Muscle of leg (tissue), 11 donors: ENCODE measurements around the gene AMPH. TPM values are rescaled to one million over a fixed set of nuclear protein-coding genes. Genes with fewer than 3 reads are reported as not detected.

Source experiments
- DNase-seq: peaks from one replicate; pipeline ENCODE4 v3.0.0; 2013
- H3K27ac ChIP-seq: one replicate; pipeline ENCODE4 v1.5.1; 2013; ENCODE audit warnings: mild to moderate bottlenecking, low read length, control low read depth
- H3K27me3 ChIP-seq: one replicate; pipeline ENCODE4 v1.6.1; 2013; ENCODE audit warnings: low read length; ENCODE audit not compliant: control insufficient read depth, insufficient read depth
- H3K36me3 ChIP-seq: one replicate; pipeline ENCODE4 v1.6.1; 2013; ENCODE audit warnings: low read length; ENCODE audit not compliant: control insufficient read depth, insufficient read depth
- H3K4me1 ChIP-seq: one replicate; pipeline ENCODE4 v1.6.1; 2013; ENCODE audit warnings: low read length; ENCODE audit not compliant: control insufficient read depth, insufficient read depth
- H3K4me3 ChIP-seq: one replicate; pipeline ENCODE4 v1.5.1; 2013; ENCODE audit warnings: low read length, control low read depth
- H3K9me3 ChIP-seq: replicated peaks from 2 replicates; pipeline ENCODE4 v1.6.1; 2013; ENCODE audit warnings: low read depth, low read length; ENCODE audit not compliant: control insufficient read depth
- WGBS: methylation state at CpG from one replicate; pipeline ENCODE4 v1.1.5; 2013; ENCODE audit warnings: missing lambda C conversion rate; ENCODE audit not compliant: insufficient coverage; 5-methylcytosine and 5-hydroxymethylcytosine counted together
- polyA plus RNA-seq, 8 donors: library from polyadenylated mRNA; unstranded; fragments of 120-200 nt; gene quantifications; one replicate each; pipeline versions ENCODE4 v1.2.1 to v1.2.3, GENCODE V29; 2013; ENCODE audit warnings: inconsistent platforms in 1 of 8, low replicate concordance in 1 of 8; ENCODE audit not compliant: insufficient read length in 8 of 8, insufficient read depth in 1 of 8
- total RNA-seq: library from RNA; stranded (reverse); fragments of 120-200 nt; gene quantifications from one replicate; pipeline ENCODE4 v1.2.4, GENCODE V29; 2013

AMPH gene
- total and polyA plus RNA-seq, 9 donors = 4.6 to 14.1 (median 7.9) TPM

GRCh38 chr7:38481401-38481800 is 149.8 kb downstream of the AMPH start:
- peaks cover 7% of the 10 kb centered on the region for H3K9me3 ChIP-seq
- H3K36me3 ChIP-seq = no peaks in the 10 kb centered on the region
- no CpG with 5 or more reads among the region's 2 CpGs for WGBS
- no peak overlapping the region for H3K27ac ChIP-seq
- no peak overlapping the region for H3K4me3 ChIP-seq
- peak; percentile 87 for DNase-seq
- H3K4me1 ChIP-seq = no peaks in the 10 kb centered on the region
- H3K27me3 ChIP-seq = no peaks in the 10 kb centered on the region

GRCh38 chr7:38478404-38478803 is 152.8 kb downstream of the AMPH start:
- WGBS = no CpG with 5 or more reads among the region's 3 CpGs
- DNase-seq = no peak
- Histone ChIP-seq H3K27ac (no peak overlapping the region), H3K27me3 (no peaks in the 10 kb centered on the region), H3K36me3 (no peaks in the 10 kb centered on the region), H3K4me3 (no peak overlapping the region), H3K4me1 (no peaks in the 10 kb centered on the region), H3K9me3 (peaks cover 7% of the 10 kb centered on the region)

DNA sequence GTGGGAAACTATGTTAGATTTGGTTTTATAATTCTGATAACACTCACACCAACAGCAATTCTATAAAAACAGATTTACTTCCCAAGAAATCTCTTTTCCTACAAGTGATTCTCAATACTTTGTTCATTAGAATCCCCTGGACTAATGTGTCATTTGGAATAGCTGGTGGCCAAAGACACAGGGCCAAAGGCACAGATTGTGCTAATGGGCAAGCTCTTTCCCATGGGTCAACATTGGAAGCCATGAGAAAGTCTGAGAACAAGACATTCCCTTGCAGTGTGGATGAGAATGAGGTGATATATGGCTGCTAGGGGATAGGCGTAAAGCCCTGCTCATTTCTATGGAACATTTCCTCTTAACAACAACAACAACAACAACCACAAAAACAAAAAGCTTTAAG is 153.8 kb downstream of the AMPH start:
- Histone ChIP-seq H3K4me3 (no peak overlapping the region), H3K36me3 (no peaks in the 10 kb centered on the region), H3K27me3 (no peaks in the 10 kb centered on the region), H3K27ac (no peak overlapping the region), H3K9me3 (no peaks in the 10 kb centered on the region), H3K4me1 (no peaks in the 10 kb centered on the region)
- DNase-seq = peak; percentile 49
- no CpG with 5 or more reads among the region's 1 CpG for WGBS

DNA sequence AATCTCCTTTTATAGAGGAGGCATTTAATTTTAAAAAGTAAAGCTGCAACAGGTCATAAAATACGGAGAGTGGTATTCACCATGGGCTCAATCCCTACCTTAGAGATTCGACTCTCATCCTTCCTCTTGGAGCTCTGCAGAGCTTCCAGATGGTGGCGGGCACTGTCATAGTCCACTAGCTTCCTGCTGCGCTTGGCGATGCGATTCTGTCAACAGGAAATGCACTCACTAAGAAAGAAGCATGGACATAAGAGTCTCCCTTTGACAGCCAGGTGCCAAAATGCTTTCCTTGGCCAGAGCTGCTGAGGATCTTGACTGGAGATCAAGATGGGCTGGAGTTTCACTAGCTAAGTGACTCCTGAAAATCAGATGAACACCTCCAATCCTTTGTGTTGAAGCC is 154.4 kb downstream of the AMPH start:
- Histone ChIP-seq H3K27me3 (no peaks in the 10 kb centered on the region), H3K36me3 (no peaks in the 10 kb centered on the region), H3K4me3 (no peak overlapping the region), H3K4me1 (no peaks in the 10 kb centered on the region), H3K27ac (no peak overlapping the region), H3K9me3 (no peaks in the 10 kb centered on the region)
- no peak for DNase-seq
- no CpG with 5 or more reads among the region's 6 CpGs for WGBS

GRCh38 chr7:38465956-38466355 is 165.2 kb downstream of the AMPH start:
- no CpG with 5 or more reads among the region's 6 CpGs for WGBS
- H3K27ac ChIP-seq = peak overlapping the region; percentile 26
- peak; percentile 81 for DNase-seq
- no peak overlapping the region for H3K4me3 ChIP-seq
- H3K36me3 ChIP-seq = no peaks in the 10 kb centered on the region
- no peaks in the 10 kb centered on the region for H3K9me3 ChIP-seq
- H3K4me1 ChIP-seq = no peaks in the 10 kb centered on the region
- H3K27me3 ChIP-seq = no peaks in the 10 kb centered on the region

GRCh38 chr7:38463277-38464225 is 167.6 kb downstream of the AMPH start:
- Histone ChIP-seq H3K36me3 (no peaks in the 10 kb centered on the region), H3K27ac (no peak overlapping the region), H3K27me3 (no peaks in the 10 kb centered on the region), H3K9me3 (no peaks in the 10 kb centered on the region), H3K4me3 (no peak overlapping the region), H3K4me1 (no peaks in the 10 kb centered on the region)
- no peak for DNase-seq
- WGBS = 43% methylated on average over 5 of the region's 8 CpGs

DNA sequence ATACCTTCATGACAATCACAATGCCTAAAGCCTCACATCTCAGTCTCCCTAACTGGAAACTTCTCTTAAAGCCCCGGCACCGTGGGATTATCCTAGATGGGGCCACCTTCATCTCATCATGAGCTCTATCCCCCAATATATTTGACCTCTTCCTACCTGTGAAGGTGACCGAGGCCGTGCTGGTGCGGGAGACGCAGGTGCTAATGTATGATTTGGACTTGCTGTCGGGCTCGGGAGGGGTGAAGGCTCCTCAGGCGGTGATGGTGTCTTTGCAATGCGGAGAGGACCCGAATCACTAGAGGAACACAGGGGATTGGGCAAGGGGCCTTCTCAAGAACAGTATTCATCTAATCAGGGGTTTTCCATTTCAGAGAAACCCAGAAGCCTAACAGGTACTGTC is 168.4 kb downstream of the AMPH start:
- Histone ChIP-seq H3K4me3 (no peak overlapping the region), H3K27ac (no peak overlapping the region), H3K36me3 (no peaks in the 10 kb centered on the region), H3K27me3 (no peaks in the 10 kb centered on the region), H3K4me1 (no peaks in the 10 kb centered on the region), H3K9me3 (no peaks in the 10 kb centered on the region)
- no peak for DNase-seq
- WGBS = 96% methylated on average over 7 of the region's 11 CpGs

DNA sequence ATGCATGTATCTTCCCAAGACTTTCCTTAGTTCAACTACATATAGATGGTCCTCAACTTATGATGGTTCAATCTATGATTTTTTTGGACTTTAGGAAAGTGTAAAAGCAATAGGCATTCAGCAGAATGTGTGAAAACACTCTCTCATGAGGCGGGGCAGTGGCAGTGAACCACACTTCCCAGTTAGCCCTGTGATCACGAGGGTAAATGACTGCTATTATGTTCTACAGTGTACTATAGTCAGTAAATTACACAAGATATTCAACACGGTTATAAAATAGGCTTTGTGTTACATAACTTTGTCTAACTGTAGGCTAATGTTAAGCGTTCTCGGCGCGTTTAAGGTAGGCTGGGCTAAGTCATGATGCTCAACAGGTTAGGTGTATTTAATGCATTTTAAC is 169.3 kb downstream of the AMPH start:
- DNase-seq = no peak
- no CpG with 5 or more reads among the region's 7 CpGs for WGBS
- Histone ChIP-seq H3K36me3 (no peaks in the 10 kb centered on the region), H3K9me3 (no peaks in the 10 kb centered on the region), H3K27me3 (no peaks in the 10 kb centered on the region), H3K27ac (no peak overlapping the region), H3K4me1 (no peaks in the 10 kb centered on the region), H3K4me3 (no peak overlapping the region)

- peaks cover 8% of the 10 kb centered on the region for H3K4me1 ChIP-seq
- no peaks in the 10 kb centered on the region for H3K27me3 ChIP-seq
- H3K27ac ChIP-seq = no peak overlapping the region
- H3K9me3 ChIP-seq = no peaks in the 10 kb centered on the region
- 67% methylated on average over 4 of the region's 5 CpGs for WGBS
- no peak overlapping the region for H3K4me3 ChIP-seq
- no peaks in the 10 kb centered on the region for H3K36me3 ChIP-seq
- DNase-seq = no peak
Measured at GRCh38 chr7:38453826-38454225, 177.3 kb downstream of the AMPH start.

DNA sequence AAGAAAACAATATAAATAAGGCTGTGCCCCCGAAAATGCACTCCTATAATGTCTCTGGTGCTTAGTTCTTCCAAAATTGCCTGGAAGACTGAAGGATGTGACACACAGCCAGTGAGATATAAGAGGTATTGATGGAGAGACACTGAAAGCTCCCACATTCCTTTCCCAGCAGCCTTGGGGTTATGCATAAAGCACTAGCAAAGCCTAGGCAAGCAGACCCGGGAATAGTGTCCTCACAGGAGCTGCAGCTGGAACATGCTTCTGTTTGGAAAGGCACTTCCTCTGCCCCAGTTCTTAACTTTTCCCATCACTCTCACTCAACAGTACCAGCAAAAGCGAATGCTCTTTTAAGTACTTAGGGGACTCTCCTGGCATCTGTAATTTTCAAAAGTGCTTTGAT is 178.0 kb downstream of the AMPH start:
- peaks cover 8% of the 10 kb centered on the region for H3K4me1 ChIP-seq
- peak overlapping the region; percentile 14 for H3K27ac ChIP-seq
- 27% methylated on average over 2 of the region's 3 CpGs for whole genome bisulfite sequencing
- no peaks in the 10 kb centered on the region for H3K27me3 ChIP-seq
- no peak overlapping the region for H3K4me3 ChIP-seq
- H3K36me3 ChIP-seq = no peaks in the 10 kb centered on the region
- DNase-seq = peak; percentile 68
- no peaks in the 10 kb centered on the region for H3K9me3 ChIP-seq
